ENCODE results near the gene HMGXB4.
"Not testable (repeated sequence)": the region's sequence is repeated elsewhere in the genome, so short reads cannot be mapped to it uniquely, and the experiment has no call there.

The HMGXB4 gene

DNA sequence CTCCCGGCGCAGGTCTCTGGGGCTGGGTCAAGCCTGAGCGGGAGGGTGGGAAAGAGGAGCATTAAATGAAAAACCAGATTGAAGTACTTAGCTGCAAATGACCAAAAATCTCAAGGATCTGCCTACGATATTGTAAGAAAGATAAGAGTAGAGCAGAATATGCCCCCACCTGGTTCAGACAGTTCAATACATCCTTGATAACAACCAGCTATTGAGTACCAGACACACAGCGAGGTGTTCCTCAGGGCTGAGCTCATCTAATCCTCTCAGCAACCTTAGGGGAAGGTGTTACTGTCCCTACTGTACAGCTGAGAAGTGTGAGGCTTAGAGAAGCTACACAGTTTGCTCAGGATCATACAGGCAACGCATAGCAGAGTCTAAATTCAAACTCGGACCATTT, 27.4 kb upstream of the HMGXB4 start:
- DNase-seq, result no peak
- Mint-ChIP-seq H3K4me1 (peaks cover 0 to 2% of the 10 kb centered on the region in 2 donors), H3K36me3 (no peaks in the 10 kb centered on the region), H3K27ac (no peak overlapping the region), H3K27me3 (peaks cover 29 to 30% of the 10 kb centered on the region in 2 donors), H3K9me3 (peaks cover 0 to 2% of the 10 kb centered on the region in 2 donors), H3K4me3 (no peak overlapping the region)
- ATAC-seq (replicated peaks), result no peak

DNA sequence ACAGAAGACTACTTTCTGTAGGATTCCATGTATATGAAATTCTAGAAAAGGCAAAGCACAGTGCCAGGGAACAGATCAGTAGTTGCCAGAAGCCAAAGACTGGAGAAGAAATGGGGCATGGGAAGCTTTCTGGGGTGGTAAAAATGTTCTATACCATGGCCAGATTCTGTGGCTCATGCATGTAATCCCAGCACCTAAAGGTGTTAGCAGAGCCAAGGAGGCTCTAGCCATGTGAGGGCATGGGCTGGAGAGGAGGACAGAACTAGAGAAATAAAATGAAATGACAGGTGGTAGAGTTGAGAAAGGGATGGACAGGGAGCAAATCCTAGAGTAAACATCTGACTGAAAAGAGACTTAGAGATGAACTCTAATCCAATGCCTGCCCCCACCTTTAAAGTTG, 26.9 kb upstream of the HMGXB4 start:
- Mint-ChIP-seq H3K4me1 (peaks cover 0 to 2% of the 10 kb centered on the region in 2 donors), H3K27me3 (peaks cover 27 to 30% of the 10 kb centered on the region in 2 donors), H3K27ac (no peak overlapping the region), H3K9me3 (peaks cover 0 to 2% of the 10 kb centered on the region in 2 donors), H3K4me3 (no peak overlapping the region), H3K36me3 (no peaks in the 10 kb centered on the region)
- ATAC-seq (replicated peaks) (no peak), DNase-seq (no peak)

DNA sequence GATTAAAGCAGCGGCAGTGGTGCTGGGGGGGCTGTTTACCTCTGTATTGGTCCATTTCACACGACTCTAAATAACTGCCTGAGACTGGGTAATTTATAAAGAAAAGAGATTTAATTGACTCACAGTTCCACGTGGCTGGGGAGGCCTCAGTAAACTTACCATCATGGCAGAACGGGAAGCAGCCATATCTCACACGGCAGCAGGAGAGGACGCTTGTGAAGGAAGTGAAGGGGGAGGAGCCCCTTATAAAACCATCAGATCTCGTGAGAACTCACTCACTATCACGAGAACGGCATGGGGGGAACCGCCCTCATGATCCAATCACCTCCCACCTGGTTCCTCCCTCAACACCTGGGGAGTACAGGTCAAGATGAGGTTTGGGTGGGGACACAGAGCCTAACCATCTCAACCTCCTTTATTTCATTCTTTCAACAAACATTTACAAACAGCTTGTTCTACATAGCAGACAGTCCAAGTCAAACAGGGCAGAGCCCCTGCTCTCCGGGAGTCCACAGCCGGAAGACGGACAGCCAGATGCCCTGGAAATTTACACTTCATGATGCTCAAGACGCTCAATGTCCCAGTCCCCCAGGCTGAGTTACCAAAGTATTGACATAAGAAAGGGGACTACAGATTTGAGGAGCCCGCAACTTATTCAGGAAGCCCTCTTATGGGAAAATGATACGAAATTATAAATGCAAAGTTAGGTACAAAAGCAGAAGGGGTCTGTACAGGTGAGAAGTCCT, 26.3 kb upstream of the HMGXB4 start:
- H3K36me3 Mint-ChIP-seq, result no peaks in the 10 kb centered on the region
- peaks cover 0 to 2% of the 10 kb centered on the region in 2 donors for H3K9me3 Mint-ChIP-seq
- DNase-seq (no peak), ATAC-seq (replicated peaks) (peak in 1 of 2 donors; percentile 25)
- H3K4me1 Mint-ChIP-seq, result peaks cover 0 to 2% of the 10 kb centered on the region in 2 donors
- H3K4me3 Mint-ChIP-seq, result no peak overlapping the region
- H3K27me3 Mint-ChIP-seq, result peaks cover 27 to 30% of the 10 kb centered on the region in 2 donors
- H3K27ac Mint-ChIP-seq, result no peak overlapping the region

DNA sequence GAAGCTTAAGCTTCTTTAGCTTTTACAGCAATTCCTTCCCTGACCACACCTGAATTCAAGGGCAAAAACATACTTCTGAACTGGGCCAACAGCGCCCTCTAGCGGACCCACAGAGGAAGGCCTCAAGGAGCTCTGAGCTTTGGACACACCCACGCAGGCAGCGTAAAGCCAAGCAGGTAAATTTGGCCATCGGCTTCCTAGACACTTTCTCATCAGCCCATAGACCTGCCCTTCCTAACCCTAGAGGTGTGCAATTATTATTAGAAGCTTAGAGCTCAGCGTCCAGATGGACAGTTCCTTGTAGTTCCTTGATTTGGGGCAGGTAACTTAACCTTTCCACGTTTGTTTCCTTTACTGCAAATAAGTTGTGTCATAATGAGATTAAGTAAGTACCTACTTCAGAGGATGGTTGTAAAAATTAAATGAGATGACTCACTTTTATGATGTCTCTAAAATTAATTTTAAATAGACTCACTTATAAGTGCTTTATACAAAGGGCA, 25.7 kb upstream of the HMGXB4 start:
- peak; percentile 81 to 90 for ATAC-seq (replicated peaks)
- H3K4me3 Mint-ChIP-seq, result no peak overlapping the region
- H3K27ac Mint-ChIP-seq, result no peak overlapping the region
- peaks cover 0 to 2% of the 10 kb centered on the region in 2 donors for H3K4me1 Mint-ChIP-seq
- H3K27me3 Mint-ChIP-seq, result peaks cover 33 to 36% of the 10 kb centered on the region in 2 donors
- no peaks in the 10 kb centered on the region for H3K36me3 Mint-ChIP-seq
- peak; percentile 46 for DNase-seq
- H3K9me3 Mint-ChIP-seq, result peaks cover 0 to 2% of the 10 kb centered on the region in 2 donors

GRCh38 chr22:35238749-35239148, 18.5 kb upstream of the HMGXB4 start:
- H3K27ac Mint-ChIP-seq; ATAC-seq (replicated peaks); H3K36me3 Mint-ChIP-seq; DNase-seq; H3K9me3 Mint-ChIP-seq; H3K4me1 Mint-ChIP-seq; H3K4me3 Mint-ChIP-seq: not testable (repeated sequence)
- H3K27me3 Mint-ChIP-seq, result peaks cover 43 to 57% of the 10 kb centered on the region in 2 donors

GRCh38 chr22:35244507-35244906, 12.8 kb upstream of the HMGXB4 start:
- H3K27me3 Mint-ChIP-seq, result peaks cover 38 to 40% of the 10 kb centered on the region in 2 donors
- ATAC-seq (replicated peaks); DNase-seq; H3K9me3 Mint-ChIP-seq; H3K27ac Mint-ChIP-seq; H3K36me3 Mint-ChIP-seq; H3K4me3 Mint-ChIP-seq; H3K4me1 Mint-ChIP-seq: not testable (repeated sequence)

- Mint-ChIP-seq H3K36me3 (no peaks in the 10 kb centered on the region), H3K4me1 (peaks cover 0 to 2% of the 10 kb centered on the region in 2 donors), H3K27ac (no peak overlapping the region), H3K4me3 (no peak overlapping the region), H3K9me3 (no peaks in the 10 kb centered on the region), H3K27me3 (peaks cover 8 to 24% of the 10 kb centered on the region in 2 donors)
- ATAC-seq (replicated peaks) (no peak), DNase-seq (no peak)
Observed at GRCh38 chr22:35250156-35250555, 7.1 kb upstream of the HMGXB4 start.

GRCh38 chr22:35253946-35254345, 3.3 kb upstream of the HMGXB4 start:
- Mint-ChIP-seq H3K4me3 (no peak overlapping the region), H3K4me1 (peaks cover 12 to 17% of the 10 kb centered on the region in 2 donors), H3K36me3 (peaks cover 2 to 6% of the 10 kb centered on the region in 2 donors), H3K9me3 (peaks cover 0 to 1% of the 10 kb centered on the region in 2 donors), H3K27ac (no peak overlapping the region), H3K27me3 (peaks cover 0 to 8% of the 10 kb centered on the region in 2 donors)
- ATAC-seq (replicated peaks) (no peak), DNase-seq (no peak)

DNA sequence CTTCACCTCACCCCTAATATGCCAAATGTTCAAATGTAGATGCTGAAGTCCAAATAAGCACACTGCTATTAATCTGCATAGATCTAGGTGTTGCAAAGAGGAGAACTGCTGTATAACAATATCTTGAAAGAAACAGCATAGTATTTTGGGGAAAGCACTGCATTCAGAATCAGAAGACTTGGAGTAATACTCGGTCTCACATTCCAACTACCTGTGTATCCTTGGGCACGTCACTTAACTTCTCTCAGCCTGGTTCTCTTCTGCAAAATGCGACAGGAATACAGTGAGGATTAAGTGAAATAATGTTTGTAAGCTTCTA, 332 bp upstream of the HMGXB4 start:
- Mint-ChIP-seq H3K36me3 (peaks cover 8 to 17% of the 10 kb centered on the region in 2 donors), H3K27ac (peak overlapping the region; percentile 98), H3K4me3 (peak overlapping the region; percentile 86 to 89), H3K27me3 (peaks cover 0 to 3% of the 10 kb centered on the region in 2 donors), H3K4me1 (peaks cover 14 to 27% of the 10 kb centered on the region in 2 donors), H3K9me3 (peaks cover 0 to 1% of the 10 kb centered on the region in 2 donors)
- ATAC-seq (replicated peaks) (peak; percentile 5 to 11), DNase-seq (no peak)

DNA sequence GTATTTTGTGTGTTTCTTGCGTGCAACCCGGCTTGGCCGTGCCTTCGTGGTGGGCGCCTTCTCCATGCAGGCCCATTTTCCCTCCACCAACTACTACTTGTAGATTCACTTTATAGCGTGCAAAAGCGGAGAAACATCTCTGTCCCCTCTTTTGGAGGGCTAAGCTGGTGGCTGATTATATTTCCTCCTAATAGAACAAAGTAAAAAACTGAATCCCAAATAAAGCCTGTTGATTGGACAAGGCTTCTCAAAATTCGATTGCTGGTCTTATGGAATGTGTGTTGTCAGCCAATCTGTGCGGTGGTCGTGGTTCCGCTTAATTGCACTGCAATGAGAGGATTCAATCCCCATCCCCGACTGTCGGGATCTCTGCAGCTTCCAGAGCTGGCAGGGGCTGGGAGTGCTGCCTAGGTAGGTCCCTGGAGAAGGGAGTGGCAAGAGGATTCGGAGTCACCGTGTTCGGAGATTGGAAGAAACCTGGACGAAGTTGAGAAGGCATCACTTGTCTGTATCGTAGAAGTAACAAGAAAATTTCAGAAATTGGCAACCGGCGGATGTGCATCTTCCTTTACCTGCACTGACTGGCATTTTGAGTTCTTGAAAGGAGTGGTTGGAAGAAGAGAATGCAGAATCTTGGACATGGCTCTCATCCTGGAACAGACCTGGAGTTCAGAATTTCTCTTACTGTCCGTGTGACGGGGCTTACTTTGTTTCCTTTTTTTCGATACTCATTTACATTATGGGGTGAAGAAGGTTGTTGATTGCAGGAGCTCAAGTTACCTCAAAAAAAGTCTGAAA, 1.1 kb downstream of the HMGXB4 start:
- Mint-ChIP-seq H3K9me3 (peaks cover 0 to 1% of the 10 kb centered on the region in 2 donors), H3K36me3 (peaks cover 17 to 30% of the 10 kb centered on the region in 2 donors), H3K27me3 (no peaks in the 10 kb centered on the region), H3K4me1 (peaks cover 12 to 27% of the 10 kb centered on the region in 2 donors), H3K27ac (peak overlapping the region; percentile 92), H3K4me3 (peak overlapping the region; percentile 86 to 88)
- ATAC-seq (replicated peaks) (peak in 1 of 2 donors; percentile 16), DNase-seq (no peak)

DNA sequence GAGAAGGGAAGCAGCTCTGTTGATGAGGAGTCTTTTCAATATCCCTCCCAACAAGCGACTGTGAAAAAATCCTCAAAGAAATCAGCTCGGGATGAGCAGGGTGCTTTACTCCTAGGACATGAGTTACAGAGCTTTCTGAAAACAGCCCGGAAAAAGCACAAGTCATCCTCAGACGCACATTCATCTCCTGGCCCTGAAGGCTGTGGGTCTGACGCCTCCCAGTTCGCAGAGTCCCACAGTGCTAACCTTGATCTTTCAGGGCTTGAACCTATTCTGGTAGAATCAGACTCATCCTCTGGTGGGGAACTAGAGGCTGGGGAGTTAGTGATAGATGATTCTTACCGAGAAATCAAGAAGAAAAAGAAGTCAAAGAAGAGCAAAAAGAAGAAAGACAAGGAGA, 7.7 kb downstream of the HMGXB4 start:
- H3K27me3 Mint-ChIP-seq, result no peaks in the 10 kb centered on the region
- H3K9me3 Mint-ChIP-seq, result no peaks in the 10 kb centered on the region
- peaks cover 5 to 6% of the 10 kb centered on the region in 2 donors for H3K4me1 Mint-ChIP-seq
- peaks cover 44 to 61% of the 10 kb centered on the region in 2 donors for H3K36me3 Mint-ChIP-seq
- H3K4me3 Mint-ChIP-seq, result no peak overlapping the region
- ATAC-seq (replicated peaks) (no peak), DNase-seq (no peak)
- H3K27ac Mint-ChIP-seq, result no peak overlapping the region

DNA sequence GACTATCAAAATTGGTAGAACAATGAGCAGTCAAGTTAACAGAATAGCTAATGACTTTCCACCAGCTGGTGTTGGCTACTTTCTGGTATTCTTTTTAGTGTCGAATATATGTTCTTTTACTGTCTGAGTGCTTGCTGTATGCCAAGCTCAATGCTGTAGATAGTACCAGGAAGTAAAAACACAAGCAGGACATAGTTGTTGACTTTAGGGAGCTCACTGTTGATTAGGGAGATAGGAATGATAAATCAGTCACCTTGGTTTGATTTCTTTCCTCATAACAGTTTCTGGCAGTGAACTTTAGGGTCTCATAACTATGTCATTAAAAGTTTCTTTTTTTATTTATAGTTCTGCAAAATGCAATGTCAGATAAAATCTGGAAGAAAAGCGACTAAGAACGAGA, 9.0 kb downstream of the HMGXB4 start:
- Mint-ChIP-seq H3K4me3 (no peak overlapping the region), H3K4me1 (peaks cover 5 to 6% of the 10 kb centered on the region in 2 donors), H3K36me3 (peaks cover 44 to 61% of the 10 kb centered on the region in 2 donors), H3K27me3 (no peaks in the 10 kb centered on the region), H3K27ac (no peak overlapping the region), H3K9me3 (no peaks in the 10 kb centered on the region)
- ATAC-seq (replicated peaks) (no peak), DNase-seq (no peak)

DNA sequence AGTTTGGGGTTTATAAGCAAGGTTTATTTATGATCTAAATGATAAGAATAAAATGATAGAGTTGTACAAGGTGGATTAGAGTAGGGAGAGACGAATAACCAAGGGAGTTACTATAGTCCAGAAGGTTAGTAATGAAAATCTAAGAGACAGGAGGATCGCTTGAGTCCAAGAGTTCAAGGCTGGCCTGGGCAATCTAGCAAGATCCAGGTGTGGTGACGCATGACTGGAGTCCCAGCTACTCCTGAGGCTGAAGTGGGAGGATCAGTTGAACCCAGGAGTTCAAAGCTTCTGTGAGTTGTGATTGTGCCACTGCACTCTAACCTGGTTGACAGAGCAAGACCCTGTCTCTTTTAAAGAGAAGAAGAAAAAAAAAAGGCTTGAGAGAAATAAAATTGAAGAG, 12.3 kb downstream of the HMGXB4 start:
- ATAC-seq (replicated peaks) (no peak), DNase-seq (no peak)
- Mint-ChIP-seq H3K4me3 (no peak overlapping the region), H3K27ac (no peak overlapping the region), H3K9me3 (no peaks in the 10 kb centered on the region), H3K4me1 (peaks cover 7 to 20% of the 10 kb centered on the region in 2 donors), H3K27me3 (no peaks in the 10 kb centered on the region), H3K36me3 (peaks cover 52 to 56% of the 10 kb centered on the region in 2 donors)

GRCh38 chr22:35274154-35274871, 17.0 kb downstream of the HMGXB4 start:
- Mint-ChIP-seq H3K27ac (no peak overlapping the region), H3K9me3 (no peaks in the 10 kb centered on the region), H3K27me3 (no peaks in the 10 kb centered on the region), H3K4me3 (no peak overlapping the region), H3K4me1 (peaks cover 7 to 17% of the 10 kb centered on the region in 2 donors), H3K36me3 (peaks cover 38 to 44% of the 10 kb centered on the region in 2 donors)
- no peak for DNase-seq
- ATAC-seq (replicated peaks), result no peak

Measured in stimulated activated naive B cell treated with anti-CD40 and anti-IgM and Interleukin-4, amounts not matched to agents 10 μg/mL and 1 μg/mL and 100 μg/mL, for 72 hours (primary cell).